Right lobe of liver (tissue), 4 donors: ENCODE measurements around the gene SYT9.

Experiments used
- CTCF ChIP-seq, 4 donors: fragments of 200-600 bp in 3 of 4; fragments of 450-650 bp in 1 of 4; IDR thresholded peaks; one replicate each; pipeline versions ENCODE4 v1.5.1 to v1.8.0; 2016 to 2022; ENCODE audit warnings: antibody characterized with exemption in 4 of 4, mild to moderate bottlenecking in 2 of 4
- POLR2A ChIP-seq: fragments of 450-650 bp; IDR thresholded peaks from one replicate; pipeline ENCODE4 v1.6.1; 2017; ENCODE audit warnings: antibody characterized with exemption, mild to moderate bottlenecking
- donor health status: DM: no; HTN: no; CAD: no.
- donor health status: DM: no; HTN: no; CAD: no.
- donor health status: DM: no; HTN: yes; CAD: no.

GRCh38 chr11:7509966-7510365 is 258.3 kb downstream of the SYT9 start:
- no peak for TF ChIP-seq CTCF (IDR thresholded peaks at IDR 0.05)
- no peak for TF ChIP-seq POLR2A
